ENCODE results near the gene IGBP1. TPM values are rescaled to one million over a fixed set of nuclear protein-coding genes. Genes with fewer than 3 reads are reported as not detected.
"Not testable (repeated sequence)": the region's sequence is repeated elsewhere in the genome, so short reads cannot be mapped to it uniquely, and the experiment has no call there.

IGBP1 gene
- total RNA-seq, 2 experiments from 2014 or later, result 60.3 to 64.1 TPM

DNA sequence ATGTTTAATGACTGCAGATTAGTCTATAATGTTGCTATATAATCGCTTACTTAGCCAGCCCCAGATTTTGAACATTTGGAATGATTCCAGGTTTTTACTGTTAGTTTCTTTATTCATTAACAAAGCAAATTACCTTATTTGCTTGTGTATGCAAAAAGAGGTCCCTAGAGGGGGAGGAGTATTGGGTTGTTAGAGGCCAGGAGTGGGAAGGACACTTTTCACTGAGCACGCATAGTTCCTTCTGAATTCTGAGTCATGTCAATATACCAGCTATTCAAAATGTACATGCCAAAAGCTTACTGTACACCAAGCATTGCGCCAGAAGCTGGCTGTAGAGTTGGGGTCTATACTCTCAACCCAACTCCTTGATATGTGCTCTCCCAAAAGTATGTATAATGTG, 39.0 kb downstream of the IGBP1 start:
- Mint-ChIP-seq H3K9me3 (no peaks in the 10 kb centered on the region), H3K27me3 (no peaks in the 10 kb centered on the region), H3K4me1 (peaks cover 14% of the 10 kb centered on the region), H3K36me3 (ENCODE audit: low read depth) (peaks cover 2% of the 10 kb centered on the region), H3K4me3 (no peak overlapping the region), H3K27ac (no peak overlapping the region)
- DNase-seq, result no peak
- ChIA-PET POLR2A (no interaction called here), CTCF (interaction anchor here (3.1 kb wide), 1 partner anchor 11 kb away, joined by 9 read pairs; no protein-coding TSS in a partner anchor)

DNA sequence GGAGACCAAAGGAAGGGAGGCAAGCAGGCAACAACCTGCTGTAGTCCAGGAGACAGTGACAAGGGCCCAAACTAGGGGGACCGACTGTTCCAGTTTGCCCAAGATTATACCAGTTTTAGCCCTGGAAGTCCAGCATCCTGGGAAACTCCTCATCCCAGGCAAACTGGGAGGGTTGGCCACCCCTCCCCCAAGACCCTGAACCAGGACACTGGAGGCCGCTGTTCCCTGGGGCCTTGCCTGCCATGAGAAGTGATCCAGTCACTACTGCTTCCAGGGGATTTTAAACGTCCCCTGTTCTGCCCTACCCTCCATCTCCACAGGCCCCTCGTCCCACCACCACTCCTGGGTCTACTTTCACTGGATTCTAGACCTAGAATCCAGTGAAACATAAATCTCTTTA, 39.7 kb downstream of the IGBP1 start:
- Mint-ChIP-seq H3K4me3 (no peak overlapping the region), H3K9me3 (no peaks in the 10 kb centered on the region), H3K27me3 (no peaks in the 10 kb centered on the region), H3K27ac (no peak overlapping the region), H3K4me1 (peaks cover 12% of the 10 kb centered on the region), H3K36me3 (ENCODE audit: low read depth) (no peaks in the 10 kb centered on the region)
- ChIA-PET POLR2A (no interaction called here), CTCF (interaction anchor here (3.1 kb wide), 1 partner anchor 12 kb away, joined by 9 read pairs; no protein-coding TSS in a partner anchor)
- no peak for DNase-seq

DNA sequence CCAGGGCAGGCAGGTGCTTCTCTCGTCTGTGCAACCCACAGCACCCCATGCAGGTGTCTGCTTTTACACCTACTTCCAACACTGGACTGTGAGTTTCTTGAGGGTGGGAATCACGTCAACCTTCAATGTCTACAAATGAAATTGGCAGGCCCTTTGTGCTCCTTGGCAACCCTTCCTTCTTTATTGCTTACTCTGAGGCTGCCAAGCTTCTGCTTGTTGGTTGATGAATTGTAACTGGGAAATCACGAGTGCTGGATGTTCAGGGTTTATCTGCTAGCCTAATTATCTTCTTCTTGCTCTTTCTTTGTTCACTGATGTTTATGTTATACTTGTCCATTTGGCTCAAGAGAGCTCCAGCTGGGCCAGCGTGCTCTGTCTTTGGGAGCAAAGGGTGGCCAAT, 41.5 kb downstream of the IGBP1 start:
- no peaks in the 10 kb centered on the region for H3K9me3 Mint-ChIP-seq
- H3K27ac Mint-ChIP-seq, result peak overlapping the region; percentile 25
- H3K4me1 Mint-ChIP-seq, result peaks cover 12% of the 10 kb centered on the region
- no peak for DNase-seq
- no peaks in the 10 kb centered on the region for H3K27me3 Mint-ChIP-seq
- ChIA-PET CTCF (no interaction called here), POLR2A (no interaction called here)
- H3K4me3 Mint-ChIP-seq, result no peak overlapping the region
- H3K36me3 Mint-ChIP-seq (ENCODE audit: low read depth), result no peaks in the 10 kb centered on the region

DNA sequence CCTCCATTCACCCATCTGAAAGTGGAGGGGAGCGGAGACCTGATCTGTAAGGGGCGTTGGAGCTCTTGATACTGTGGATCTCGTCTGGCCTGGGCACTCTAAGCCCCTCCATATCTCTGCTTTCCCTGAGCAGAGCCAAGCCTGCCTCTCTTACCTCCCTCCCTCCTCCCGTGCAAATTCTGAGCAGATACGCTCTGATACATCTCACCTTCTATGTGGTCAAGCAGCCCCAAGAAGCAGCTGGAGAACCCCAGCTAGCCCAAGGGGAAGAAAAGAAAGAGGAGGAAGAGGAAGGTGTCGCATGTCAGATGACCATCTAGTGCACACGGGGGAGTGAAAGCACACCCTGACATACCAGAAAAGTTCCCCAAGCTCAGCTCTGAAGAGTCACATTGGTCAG, 42.1 kb downstream of the IGBP1 start:
- Mint-ChIP-seq H3K27me3 (no peaks in the 10 kb centered on the region), H3K4me3 (no peak overlapping the region), H3K9me3 (no peaks in the 10 kb centered on the region), H3K4me1 (peaks cover 12% of the 10 kb centered on the region), H3K36me3 (ENCODE audit: low read depth) (no peaks in the 10 kb centered on the region), H3K27ac (no peak overlapping the region)
- CTCF ChIA-PET, result interaction anchor here (0.6 kb wide), 1 partner anchor 27 kb away, joined by 5 read pairs; no protein-coding TSS in a partner anchor
- DNase-seq, result no peak
- POLR2A ChIA-PET, result no interaction called here

GRCh38 chrX:70176938-70177533, 43.8 kb downstream of the IGBP1 start, which contains the start of gene DGAT2L6:
Gene DGAT2L6 (plus strand): TSS chrX:70177483. CDS start chrX:70177583, 100 bp downstream.
- ChIA-PET CTCF (no interaction called here), POLR2A (no interaction called here)
- no peak within 1 kb of the TSS for H3K27ac Mint-ChIP-seq

DNA sequence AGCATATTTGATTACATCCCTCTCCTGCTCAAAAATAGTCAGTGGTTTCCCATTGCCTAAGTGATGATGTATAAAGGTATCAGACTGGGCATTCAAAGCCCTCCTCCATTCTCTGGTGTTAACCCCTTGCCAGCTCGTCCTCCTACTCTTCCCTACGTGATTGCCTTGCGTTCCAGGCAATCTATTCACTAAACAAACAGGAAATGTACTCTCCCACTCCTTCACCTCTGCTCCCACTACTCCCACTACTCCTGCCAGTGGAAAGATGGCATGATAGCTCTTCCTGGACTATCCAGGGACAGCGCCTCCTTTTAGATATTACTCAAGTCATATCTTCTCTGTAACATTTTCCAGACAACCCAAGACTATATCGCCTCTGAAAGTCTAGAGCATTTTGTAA, 49.8 kb downstream of the IGBP1 start:
- POLR2A ChIA-PET, result no interaction called here
- Mint-ChIP-seq H3K27me3 (peaks cover 6% of the 10 kb centered on the region), H3K9me3 (no peaks in the 10 kb centered on the region), H3K27ac (no peak overlapping the region), H3K4me1 (no peaks in the 10 kb centered on the region), H3K36me3 (ENCODE audit: low read depth) (no peaks in the 10 kb centered on the region), H3K4me3 (no peak overlapping the region)
- no peak for DNase-seq
- CTCF ChIA-PET, result no interaction called here

More at GRCh38 chrX:70176938-70177533, 43.8 kb downstream of the IGBP1 start, which contains the start of gene DGAT2L6:
- no peak for DNase-seq
- Mint-ChIP-seq H3K27me3 (peaks cover 6% of the 10 kb centered on the region), H3K9me3 (no peaks in the 10 kb centered on the region), H3K4me1 (peaks cover 12% of the 10 kb centered on the region), H3K36me3 (ENCODE audit: low read depth) (no peaks in the 10 kb centered on the region), H3K4me3 (no peak within 1 kb of the TSS)

GRCh38 chrX:70190225-70190624, 57.0 kb downstream of the IGBP1 start:
- Mint-ChIP-seq H3K9me3 (no peaks in the 10 kb centered on the region), H3K36me3 (ENCODE audit: low read depth) (no peaks in the 10 kb centered on the region), H3K4me1 (no peaks in the 10 kb centered on the region), H3K27me3 (peaks cover 9% of the 10 kb centered on the region), H3K4me3 (no peak overlapping the region), H3K27ac (no peak overlapping the region)
- POLR2A ChIA-PET, result no interaction called here
- CTCF ChIA-PET, result no interaction called here
- DNase-seq, result no peak

GRCh38 chrX:70196961-70197720, 63.9 kb downstream of the IGBP1 start:
- ChIA-PET CTCF (interaction anchor here (1.1 kb wide), 1 partner anchor 13 kb away, joined by 3 read pairs; no protein-coding TSS in a partner anchor), POLR2A (no interaction called here)
- no peak overlapping the region for H3K27ac Mint-ChIP-seq
- H3K9me3 Mint-ChIP-seq, result no peaks in the 10 kb centered on the region
- peak; percentile 67 for DNase-seq
- H3K27me3 Mint-ChIP-seq, result peaks cover 10% of the 10 kb centered on the region
- H3K4me1 Mint-ChIP-seq, result peaks cover 4% of the 10 kb centered on the region
- H3K4me3 Mint-ChIP-seq, result no peak overlapping the region
- H3K36me3 Mint-ChIP-seq (ENCODE audit: low read depth), result no peaks in the 10 kb centered on the region

DNA sequence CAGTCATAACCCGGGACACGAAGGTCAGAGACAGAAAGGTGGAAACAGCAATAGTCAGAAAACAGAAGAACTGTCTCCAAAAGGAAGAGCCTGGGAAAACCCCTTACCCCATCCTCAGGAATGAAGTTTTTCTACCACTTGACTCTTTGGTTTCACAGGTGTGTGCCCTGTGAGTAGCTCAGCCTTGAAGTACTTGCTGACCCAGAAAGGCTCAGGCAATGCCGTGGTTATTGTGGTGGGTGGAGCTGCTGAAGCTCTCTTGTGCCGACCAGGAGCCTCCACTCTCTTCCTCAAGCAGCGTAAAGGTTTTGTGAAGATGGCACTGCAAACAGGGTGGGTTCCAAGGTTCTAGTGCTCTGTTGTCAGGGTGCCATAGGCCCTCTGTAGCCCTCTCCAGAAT, 68.5 kb downstream of the IGBP1 start:
- H3K27me3 Mint-ChIP-seq, result peaks cover 2% of the 10 kb centered on the region
- DNase-seq, result no peak
- POLR2A ChIA-PET, result no interaction called here

DNA sequence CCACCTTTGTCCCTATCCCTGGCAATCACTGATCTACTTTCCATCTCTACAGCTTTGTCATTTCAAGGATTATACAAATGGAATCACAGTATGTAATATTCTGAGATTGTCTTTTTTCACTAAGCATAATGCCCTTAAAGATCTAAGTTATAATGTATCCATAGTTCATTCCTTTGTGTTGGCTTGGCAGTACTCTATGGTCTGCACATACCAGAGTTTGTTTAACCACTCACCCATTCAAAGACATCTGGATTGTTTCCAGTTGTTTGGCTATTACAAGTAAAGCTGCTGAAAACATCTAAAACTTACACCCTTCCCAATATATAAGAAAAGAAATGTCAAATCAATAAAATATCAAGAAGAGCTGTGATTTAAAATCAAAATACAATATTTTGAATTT, 75.2 kb downstream of the IGBP1 start:
- no peak overlapping the region for H3K4me3 Mint-ChIP-seq
- POLR2A ChIA-PET, result no interaction called here
- no peaks in the 10 kb centered on the region for H3K9me3 Mint-ChIP-seq
- no peak for DNase-seq
- peaks cover 7% of the 10 kb centered on the region for H3K27me3 Mint-ChIP-seq
- CTCF ChIA-PET, result interaction anchor here (0.6 kb wide), 1 partner anchor 54 kb away, joined by 4 read pairs; no protein-coding TSS in a partner anchor
- no peaks in the 10 kb centered on the region for H3K4me1 Mint-ChIP-seq
- no peak overlapping the region for H3K27ac Mint-ChIP-seq
- H3K36me3 Mint-ChIP-seq (ENCODE audit: low read depth), result no peaks in the 10 kb centered on the region

More for the DNA sequence above, 68.5 kb downstream of the IGBP1 start:
- Mint-ChIP-seq H3K36me3 (ENCODE audit: low read depth) (no peaks in the 10 kb centered on the region), H3K27ac (no peak overlapping the region), H3K4me1 (peaks cover 4% of the 10 kb centered on the region), H3K9me3 (no peaks in the 10 kb centered on the region), H3K4me3 (no peak overlapping the region)
- CTCF ChIA-PET, result no interaction called here

- H3K4me3 Mint-ChIP-seq; H3K27me3 Mint-ChIP-seq; DNase-seq; H3K27ac Mint-ChIP-seq; H3K4me1 Mint-ChIP-seq; POLR2A ChIA-PET; H3K36me3 Mint-ChIP-seq (ENCODE audit: low read depth); H3K9me3 Mint-ChIP-seq: not testable (repeated sequence)
- CTCF ChIA-PET, result interaction anchor here (1.5 kb wide), 1 partner anchor 12 kb away, joined by 3 read pairs; no protein-coding TSS in a partner anchor
Observed at GRCh38 chrX:70209570-70209969, 76.3 kb downstream of the IGBP1 start.

Data from activated CD4-positive, alpha-beta T cell treated with anti-CD3 and anti-CD28 coated beads, Interleukin-2, amount 10 ng/mL, durations not matched to agents 7 days and 5 days (primary cell).